ENCODE data around the gene MALRD1.
A peak's percentile ranks its signal among the peaks of the same experiment; 100 is the strongest.

Gene MALRD1

DNA sequence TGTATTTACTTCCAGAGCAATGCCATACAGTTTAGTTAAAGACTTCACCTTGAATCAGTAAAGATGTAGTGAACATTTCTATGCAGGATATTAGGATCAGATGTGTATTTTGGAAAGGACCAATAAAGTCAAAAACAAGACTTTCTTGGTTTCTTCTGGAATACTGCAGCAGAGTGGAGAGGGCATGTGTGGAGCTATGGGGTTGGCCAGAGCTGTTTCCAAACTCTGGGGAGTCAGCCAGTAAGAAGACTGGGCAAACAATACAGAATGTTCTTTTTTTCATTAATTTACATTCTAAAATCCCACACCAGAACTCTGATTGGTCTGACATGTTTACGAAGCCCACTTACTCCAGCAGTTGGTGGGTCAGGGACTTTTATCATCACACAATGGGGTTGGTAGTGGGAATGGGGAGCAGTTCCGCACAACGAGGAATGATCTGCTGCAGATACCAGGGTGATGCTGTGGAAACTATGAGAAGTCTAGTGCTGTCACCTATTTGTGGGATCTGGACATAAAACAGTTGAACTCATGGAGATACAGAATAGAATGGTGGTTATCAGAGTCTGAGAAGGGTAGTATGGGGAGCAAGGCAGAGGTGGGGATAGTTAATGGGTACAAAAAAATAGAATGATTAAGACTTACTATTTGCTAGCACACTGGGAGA, 267.7 kb downstream of the MALRD1 start:
- DNase-seq: peak; percentile 28
- in situ Hi-C loops (cut with MboI; ENCODE audit: low pct_unique_long_range_greater_than_20kb, low sequenced_read_pairs): no loop called here

DNA sequence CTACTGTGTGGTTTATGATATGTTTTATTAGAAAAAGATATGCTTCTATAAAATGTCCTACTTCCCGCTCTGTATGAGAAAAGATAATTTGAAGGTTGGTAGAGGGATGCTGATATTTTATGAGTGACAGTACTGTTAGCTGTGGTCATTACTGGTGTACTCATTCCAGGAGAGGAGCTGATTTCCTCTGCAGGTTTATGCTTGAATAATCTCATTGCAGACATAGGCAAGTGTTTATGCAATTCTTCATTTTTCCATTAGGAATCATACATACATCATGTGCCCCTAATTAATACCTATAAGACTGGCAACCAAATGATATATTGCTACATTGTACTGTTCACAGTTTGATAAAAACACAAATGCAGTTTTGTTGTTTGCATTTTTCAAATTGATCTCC, 269.4 kb downstream of the MALRD1 start:
- no peak for DNase-seq
- in situ Hi-C loops (cut with MboI; ENCODE audit: low pct_unique_long_range_greater_than_20kb, low sequenced_read_pairs): no loop called here

DNA sequence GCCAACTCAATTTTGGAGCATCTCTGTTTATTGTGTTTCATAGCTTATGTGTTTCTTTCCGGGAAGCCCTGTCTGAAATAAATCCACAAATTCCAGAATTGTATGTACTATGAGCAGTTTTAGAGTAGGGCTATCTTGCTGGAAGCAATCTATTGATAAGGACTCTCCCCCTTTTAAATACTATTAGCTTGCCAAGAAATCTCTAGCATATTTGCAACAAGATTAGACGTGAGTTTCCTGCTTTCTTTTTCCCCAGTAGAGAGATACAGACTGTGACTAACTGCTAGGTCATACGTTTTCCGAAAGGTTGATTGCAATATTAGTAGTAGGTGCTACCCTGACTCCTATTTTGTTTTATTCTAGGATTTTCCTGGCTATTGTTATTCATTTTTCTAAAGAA, 277.0 kb downstream of the MALRD1 start:
- DNase-seq: no peak
- in situ Hi-C loops (cut with MboI; ENCODE audit: low pct_unique_long_range_greater_than_20kb, low sequenced_read_pairs): no loop called here

- in situ Hi-C loops (cut with MboI; ENCODE audit: low pct_unique_long_range_greater_than_20kb, low sequenced_read_pairs): no loop called here
- DNase-seq: no peak
Observed at GRCh38 chr10:19328582-19328981, 280.0 kb downstream of the MALRD1 start.

- no peak for DNase-seq
- in situ Hi-C loops (cut with MboI; ENCODE audit: low pct_unique_long_range_greater_than_20kb, low sequenced_read_pairs): no loop called here
Observed at GRCh38 chr10:19329475-19329874, 280.9 kb downstream of the MALRD1 start.

DNA sequence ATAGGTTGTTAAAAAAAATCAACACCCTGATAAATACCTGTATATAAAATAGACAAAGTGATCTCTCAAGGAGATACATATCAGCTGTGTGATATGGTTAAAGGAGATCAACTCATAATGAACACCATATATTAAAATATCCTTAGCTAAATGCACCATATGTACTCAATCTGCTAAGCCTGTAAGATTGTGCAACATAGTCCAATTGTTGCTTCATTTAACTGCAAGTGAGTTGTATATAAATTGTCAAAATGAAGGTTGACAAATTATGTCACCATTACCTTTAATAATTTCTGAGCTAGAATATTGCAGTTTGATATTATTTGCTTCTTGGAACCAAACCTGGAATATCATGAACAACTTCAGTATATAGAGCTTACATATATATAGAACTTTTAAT, 283.7 kb downstream of the MALRD1 start:
- in situ Hi-C loops (cut with MboI; ENCODE audit: low pct_unique_long_range_greater_than_20kb, low sequenced_read_pairs): no loop called here
- DNase-seq: no peak

DNA sequence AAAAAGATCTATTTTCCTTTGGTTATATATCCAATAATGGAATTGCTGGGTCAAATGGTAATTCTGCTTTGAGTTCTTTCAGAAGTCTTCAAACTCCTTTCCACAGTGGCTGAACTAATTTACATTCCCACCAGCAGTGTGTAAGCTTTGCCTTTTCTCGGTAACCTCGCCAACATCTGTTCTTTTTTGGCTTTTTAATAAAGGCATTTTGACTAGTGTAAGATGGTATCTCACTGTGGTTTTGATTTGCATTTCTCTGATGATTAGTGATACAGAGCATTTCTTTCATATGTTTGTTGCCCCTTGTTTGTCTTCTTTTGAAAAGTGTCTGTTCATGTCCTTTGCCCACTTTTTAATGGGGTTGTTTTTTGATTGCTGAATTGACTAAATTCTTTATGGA, 285.0 kb downstream of the MALRD1 start:
- in situ Hi-C loops (cut with MboI; ENCODE audit: low pct_unique_long_range_greater_than_20kb, low sequenced_read_pairs): no loop called here

DNA sequence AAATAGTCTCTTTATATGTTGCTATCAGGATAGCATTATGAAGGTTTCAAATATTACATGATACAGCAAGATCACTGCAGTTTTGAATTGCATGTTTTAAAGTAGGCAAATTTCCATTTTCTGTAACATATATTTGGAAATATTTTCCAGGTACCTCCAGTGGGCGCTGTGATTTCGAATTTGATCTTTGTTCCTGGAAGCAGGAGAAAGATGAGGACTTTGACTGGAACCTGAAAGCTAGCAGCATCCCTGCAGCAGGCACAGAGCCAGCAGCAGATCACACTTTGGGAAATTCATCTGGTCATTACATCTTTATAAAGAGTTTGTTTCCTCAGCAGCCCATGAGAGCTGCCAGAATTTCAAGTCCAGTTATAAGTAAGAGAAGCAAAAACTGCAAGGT, 299.0 kb downstream of the MALRD1 start:
- no peak for DNase-seq
- in situ Hi-C loops (cut with MboI; ENCODE audit: low pct_unique_long_range_greater_than_20kb, low sequenced_read_pairs): no loop called here

More for the DNA sequence above, 285.0 kb downstream of the MALRD1 start:
- no peak for DNase-seq

- in situ Hi-C loops (cut with MboI; ENCODE audit: low pct_unique_long_range_greater_than_20kb, low sequenced_read_pairs): no loop called here
- DNase-seq: no peak
Observed at GRCh38 chr10:19367176-19367575, 318.6 kb downstream of the MALRD1 start.

- DNase-seq: no peak
Observed at GRCh38 chr10:19373988-19374387, 325.4 kb downstream of the MALRD1 start.

GRCh38 chr10:19385846-19386450, 337.3 kb downstream of the MALRD1 start:
- DNase-seq: no peak
- in situ Hi-C loops (cut with MboI; ENCODE audit: low pct_unique_long_range_greater_than_20kb, low sequenced_read_pairs): no loop called here

More at GRCh38 chr10:19373988-19374387, 325.4 kb downstream of the MALRD1 start:
- in situ Hi-C loops (cut with MboI; ENCODE audit: low pct_unique_long_range_greater_than_20kb, low sequenced_read_pairs): no loop called here

DNA sequence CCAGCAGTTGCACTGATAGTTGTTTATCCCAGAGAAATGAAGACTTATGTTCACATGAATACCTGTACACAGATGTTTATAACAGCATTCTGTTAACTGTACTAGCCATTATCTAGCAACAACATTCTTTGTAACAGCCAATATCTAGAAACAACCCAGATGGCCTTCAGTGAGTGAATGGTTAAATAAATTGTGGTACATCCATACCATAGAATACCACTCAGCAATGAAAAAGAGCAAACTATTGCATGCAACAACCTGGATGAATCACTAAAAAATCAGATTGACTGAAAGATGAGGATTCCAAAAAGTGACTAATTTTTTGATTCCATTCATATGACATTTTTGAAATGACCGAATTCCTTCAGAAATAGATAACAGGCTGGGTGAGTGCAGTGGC, 360.3 kb downstream of the MALRD1 start:
- in situ Hi-C loops (cut with MboI; ENCODE audit: low pct_unique_long_range_greater_than_20kb, low sequenced_read_pairs): no loop called here
- no peak for DNase-seq

DNA sequence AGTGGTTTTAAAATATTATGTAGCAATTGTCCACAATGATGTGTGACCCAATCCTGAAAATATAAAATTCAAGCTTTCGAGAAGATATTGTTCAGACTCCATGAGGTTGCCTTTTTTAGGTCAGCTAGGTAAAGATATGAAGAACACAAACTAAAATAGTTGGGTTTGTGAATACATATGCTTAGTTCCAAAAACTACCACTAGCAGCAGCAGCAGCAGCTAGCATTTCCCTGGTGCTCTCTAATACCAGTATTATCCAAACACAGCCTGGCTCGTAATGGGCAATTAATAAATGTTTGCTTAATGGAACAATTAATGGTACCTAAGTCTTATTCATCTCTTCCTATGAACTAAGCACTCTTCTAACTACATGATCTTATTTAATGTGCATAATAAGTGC, 362.5 kb downstream of the MALRD1 start:
- no peak for DNase-seq
- in situ Hi-C loops (cut with MboI; ENCODE audit: low pct_unique_long_range_greater_than_20kb, low sequenced_read_pairs): no loop called here

DNA sequence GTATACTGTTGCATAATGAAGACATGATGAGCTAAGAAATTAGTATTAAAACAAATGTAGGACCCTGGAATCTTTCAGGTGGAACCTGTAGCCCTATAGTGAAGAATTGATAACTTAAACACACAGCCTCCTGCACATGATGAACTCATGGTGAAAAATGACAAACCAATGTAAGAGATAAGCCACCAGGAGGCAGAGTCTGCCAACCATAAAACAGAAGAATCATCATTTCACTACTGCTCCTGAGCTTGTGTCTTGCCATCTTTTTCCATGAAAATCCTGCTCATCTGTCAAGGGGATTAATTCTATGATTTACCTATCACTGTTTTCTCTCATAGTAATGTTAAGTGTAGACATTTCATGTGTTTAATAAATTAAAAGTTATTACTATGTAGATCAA, 363.9 kb downstream of the MALRD1 start:
- in situ Hi-C loops (cut with MboI; ENCODE audit: low pct_unique_long_range_greater_than_20kb, low sequenced_read_pairs): no loop called here
- DNase-seq: peak; percentile 50

- in situ Hi-C loops (cut with MboI; ENCODE audit: low pct_unique_long_range_greater_than_20kb, low sequenced_read_pairs): no loop called here
- DNase-seq: no peak
Observed at GRCh38 chr10:19416164-19416563, 367.6 kb downstream of the MALRD1 start.

DNA sequence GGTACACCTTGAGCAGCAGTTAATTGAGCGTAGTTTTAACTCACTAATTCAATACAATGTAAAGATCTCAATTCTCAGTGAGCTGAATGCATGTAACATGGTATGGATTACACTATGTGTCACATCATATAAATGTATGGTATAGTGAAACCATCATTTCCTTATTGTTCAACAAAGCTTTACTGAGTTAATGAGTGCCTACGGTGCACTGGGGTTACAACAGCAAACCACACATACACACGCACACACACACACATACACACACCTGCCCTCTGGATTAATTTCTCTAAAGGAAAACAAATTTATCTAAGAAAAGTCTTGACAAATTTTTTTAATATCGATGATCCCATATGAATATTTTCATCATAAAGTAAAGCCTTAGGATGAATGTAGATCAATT, 369.1 kb downstream of the MALRD1 start:
- in situ Hi-C loops (cut with MboI; ENCODE audit: low pct_unique_long_range_greater_than_20kb, low sequenced_read_pairs): no loop called here
- DNase-seq: no peak

DNA sequence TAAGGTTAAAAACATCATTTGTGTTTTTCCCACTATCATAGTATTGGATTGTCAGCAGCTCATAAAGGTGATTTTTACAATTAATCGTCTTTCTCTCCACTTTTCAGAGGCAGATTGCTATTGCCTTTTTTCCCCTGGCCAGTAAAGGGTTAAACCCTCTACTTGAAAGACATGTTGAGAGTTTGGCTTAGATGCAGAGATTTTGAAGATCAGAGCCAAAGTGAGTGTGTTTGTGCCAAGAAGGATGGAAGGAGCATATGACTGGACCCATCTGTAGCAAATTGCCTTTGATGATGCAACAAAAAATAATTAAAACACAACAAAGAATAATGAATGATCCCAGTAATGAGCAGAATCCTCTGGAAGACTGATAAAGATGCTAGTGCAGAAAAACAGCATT, 373.1 kb downstream of the MALRD1 start:
- DNase-seq: no peak
- in situ Hi-C loops (cut with MboI; ENCODE audit: low pct_unique_long_range_greater_than_20kb, low sequenced_read_pairs): no loop called here

GRCh38 chr10:19426034-19426433, 377.4 kb downstream of the MALRD1 start:
- DNase-seq: no peak
- in situ Hi-C loops (cut with MboI; ENCODE audit: low pct_unique_long_range_greater_than_20kb, low sequenced_read_pairs): no loop called here

DNA sequence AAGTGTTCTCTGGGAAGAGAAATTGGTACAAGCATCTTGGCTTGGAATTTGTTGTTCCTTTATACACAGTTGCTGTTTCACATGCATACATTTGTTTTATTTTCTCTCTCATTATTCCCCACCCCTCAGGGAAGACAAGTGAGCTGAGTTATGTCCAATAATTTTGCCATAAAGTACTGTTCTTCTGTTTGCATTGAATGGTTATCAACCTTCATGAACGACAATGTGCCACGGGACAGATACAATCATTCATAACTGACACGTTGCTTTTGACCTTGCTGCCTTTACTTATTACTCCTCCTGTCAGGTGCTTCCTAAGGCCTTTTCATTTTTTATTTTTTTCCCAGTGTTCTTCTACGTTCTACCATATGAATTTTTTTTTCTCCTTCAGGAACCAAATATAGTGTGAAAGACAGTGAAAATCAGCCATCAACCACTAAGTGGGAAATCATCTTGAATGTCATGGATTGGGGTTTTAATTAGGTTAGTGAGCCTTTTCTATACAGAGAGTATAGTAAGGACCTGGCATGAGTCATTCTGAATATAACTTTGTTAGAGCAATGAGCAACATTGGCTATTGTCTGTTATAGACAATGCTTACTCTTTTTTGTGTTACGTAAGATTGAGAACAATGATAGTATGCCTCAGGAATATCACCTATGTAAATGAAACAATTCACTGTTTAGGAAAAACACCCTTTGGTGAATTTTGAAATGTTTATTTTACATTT, 383.2 kb downstream of the MALRD1 start:
- DNase-seq: no peak
- in situ Hi-C loops (cut with MboI; ENCODE audit: low pct_unique_long_range_greater_than_20kb, low sequenced_read_pairs): no loop called here

DNA sequence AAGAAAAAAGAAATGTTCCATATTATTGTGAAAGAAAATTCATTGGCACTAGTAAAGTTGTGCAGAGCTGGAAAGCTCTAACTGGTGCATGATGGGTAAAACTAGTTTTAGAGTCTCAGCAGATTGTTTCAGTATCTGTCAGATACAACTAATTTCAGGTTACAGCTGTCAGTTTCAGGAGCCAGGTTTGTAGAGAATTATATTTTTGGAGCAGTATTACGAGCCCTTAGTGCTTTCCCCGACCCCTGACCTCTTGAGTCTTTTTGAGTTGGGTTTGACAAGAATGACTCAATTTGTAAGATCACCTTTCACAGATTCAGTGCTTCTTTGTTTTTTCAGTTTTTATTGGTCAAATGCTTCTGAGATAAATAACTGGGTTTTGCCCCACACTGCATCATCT, 401.3 kb downstream of the MALRD1 start:
- in situ Hi-C loops (cut with MboI; ENCODE audit: low pct_unique_long_range_greater_than_20kb, low sequenced_read_pairs): no loop called here
- DNase-seq: no peak

- in situ Hi-C loops (cut with MboI; ENCODE audit: low pct_unique_long_range_greater_than_20kb, low sequenced_read_pairs): no loop called here
- DNase-seq: no peak
Observed at GRCh38 chr10:19451356-19451755, 402.8 kb downstream of the MALRD1 start.

Data from KBM-7 (cell line).